ENCODE measurements around the gene GALNT16.
"Not testable (repeated sequence)": the region's sequence is repeated elsewhere in the genome, so short reads cannot be mapped to it uniquely, and the experiment has no call there.

Gene GALNT16

DNA sequence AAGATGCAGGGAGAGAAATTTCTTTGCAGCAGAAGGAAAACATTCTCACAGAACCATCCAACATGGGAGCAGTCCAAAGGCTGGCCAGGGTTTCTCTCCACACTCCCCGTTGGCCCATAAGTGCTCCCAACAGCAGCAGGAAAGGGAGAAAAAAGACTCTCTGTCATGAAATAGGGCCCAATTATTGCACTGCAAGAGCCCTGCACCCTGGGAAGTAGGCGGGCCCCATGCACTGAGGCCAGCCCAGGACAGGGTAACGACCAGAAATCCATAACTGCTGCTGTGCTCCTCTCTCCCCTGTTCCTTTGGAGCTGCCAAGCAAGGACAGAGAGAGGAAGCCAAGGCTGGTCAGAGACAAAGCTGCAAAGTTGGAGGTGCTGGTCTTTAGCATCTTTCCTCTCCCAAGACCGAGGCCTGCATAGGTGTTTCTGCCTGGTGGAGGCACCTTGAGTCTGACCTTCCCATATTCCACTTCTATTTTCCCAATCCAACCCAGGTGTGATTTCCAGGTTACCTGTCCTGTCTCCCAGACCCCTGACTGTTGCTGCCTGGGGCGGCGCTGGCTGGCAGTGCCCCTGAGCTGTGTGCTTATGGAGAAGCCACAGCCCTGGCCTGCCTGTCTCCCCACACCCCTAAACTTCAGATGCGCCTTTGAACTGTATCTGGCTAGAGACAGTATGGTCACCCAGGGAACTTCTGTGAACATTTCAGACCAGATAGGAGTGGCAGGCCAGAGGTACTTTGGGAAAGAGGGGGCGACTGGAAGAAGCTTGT lies 6.8 kb downstream of the GALNT16 start:
- Mint-ChIP-seq H3K4me3 (no peak overlapping the region), H3K36me3 (no peaks in the 10 kb centered on the region), H3K4me1 (no peaks in the 10 kb centered on the region), H3K27me3 (peaks cover 23 to 25% of the 10 kb centered on the region in 2 donors), H3K9me3 (no peaks in the 10 kb centered on the region), H3K27ac (no peak overlapping the region)
- no peak for DNase-seq
- ATAC-seq (replicated peaks) = no peak

DNA sequence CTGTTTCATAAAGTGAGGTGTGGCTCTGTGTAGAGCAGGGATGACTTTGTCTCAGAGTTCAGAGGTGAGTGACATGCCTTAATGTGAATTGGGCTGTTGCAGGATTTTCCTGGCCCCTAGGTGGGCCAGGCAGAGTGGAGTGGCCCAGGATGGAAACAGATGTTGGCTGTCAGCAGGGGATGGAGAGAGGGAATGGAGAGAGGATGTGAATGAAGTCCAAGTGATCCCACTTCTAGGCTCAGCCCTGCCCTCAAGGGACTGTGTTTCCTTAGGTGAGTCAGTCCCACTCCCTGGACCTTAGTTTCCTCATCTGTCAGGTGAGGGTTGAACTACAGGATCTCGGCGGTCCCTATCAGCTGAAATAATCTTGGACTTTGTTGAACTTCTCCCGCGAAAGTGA lies 7.5 kb downstream of the GALNT16 start:
- DNase-seq (no peak), ATAC-seq (replicated peaks) (no peak)
- H3K4me3 Mint-ChIP-seq = no peak overlapping the region
- peaks cover 16 to 18% of the 10 kb centered on the region in 2 donors for H3K27me3 Mint-ChIP-seq
- no peaks in the 10 kb centered on the region for H3K36me3 Mint-ChIP-seq
- H3K27ac Mint-ChIP-seq = no peak overlapping the region
- no peaks in the 10 kb centered on the region for H3K9me3 Mint-ChIP-seq
- H3K4me1 Mint-ChIP-seq = no peaks in the 10 kb centered on the region

DNA sequence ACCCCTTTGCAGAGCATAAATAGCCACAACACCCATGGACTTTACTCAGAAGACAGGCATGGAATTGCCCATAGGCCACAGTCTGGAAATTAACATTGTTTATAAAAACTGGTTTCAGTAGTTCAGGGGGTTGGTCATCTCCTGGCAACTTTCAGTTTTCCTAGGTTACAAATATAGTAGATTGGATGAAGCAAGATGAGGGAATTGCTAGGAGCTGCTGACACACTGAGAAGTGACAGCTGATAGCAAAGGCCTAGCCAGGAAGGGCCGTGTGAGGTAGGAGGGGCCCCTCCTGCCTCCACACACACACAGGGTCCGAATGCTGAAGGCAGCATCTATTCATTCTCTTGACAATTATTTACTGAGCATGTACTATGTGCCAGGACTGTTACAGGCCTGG lies 8.3 kb downstream of the GALNT16 start:
- no peak overlapping the region for H3K27ac Mint-ChIP-seq
- H3K4me1 Mint-ChIP-seq = no peaks in the 10 kb centered on the region
- DNase-seq (no peak), ATAC-seq (replicated peaks) (no peak)
- no peaks in the 10 kb centered on the region for H3K36me3 Mint-ChIP-seq
- H3K27me3 Mint-ChIP-seq = peaks cover 14 to 15% of the 10 kb centered on the region in 2 donors
- H3K4me3 Mint-ChIP-seq = no peak overlapping the region
- no peaks in the 10 kb centered on the region for H3K9me3 Mint-ChIP-seq

DNA sequence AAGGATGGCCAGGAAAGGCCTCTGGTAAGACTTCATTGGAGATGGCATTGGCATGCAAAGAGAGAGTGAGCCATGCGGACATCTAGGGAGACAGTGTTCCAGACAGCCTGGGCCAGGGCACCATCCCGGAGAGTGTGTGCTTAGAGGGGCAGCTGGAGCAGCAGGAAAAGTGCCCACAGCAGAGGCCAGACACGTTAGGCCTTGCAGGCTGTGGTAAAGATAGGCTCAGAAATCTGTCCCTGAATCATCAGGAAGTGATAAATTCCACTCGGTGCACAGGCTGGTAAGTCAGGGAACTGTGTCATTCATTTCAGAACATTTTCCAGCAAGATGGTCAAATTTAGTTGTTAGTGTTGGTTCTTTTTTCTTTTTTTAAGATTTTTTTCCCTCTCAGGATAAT lies 8.8 kb downstream of the GALNT16 start:
- Mint-ChIP-seq H3K27ac (no peak overlapping the region), H3K4me3 (no peak overlapping the region), H3K9me3 (no peaks in the 10 kb centered on the region), H3K4me1 (no peaks in the 10 kb centered on the region), H3K27me3 (peaks cover 13 to 21% of the 10 kb centered on the region in 2 donors), H3K36me3 (no peaks in the 10 kb centered on the region)
- ATAC-seq (replicated peaks) (no peak), DNase-seq (no peak)

DNA sequence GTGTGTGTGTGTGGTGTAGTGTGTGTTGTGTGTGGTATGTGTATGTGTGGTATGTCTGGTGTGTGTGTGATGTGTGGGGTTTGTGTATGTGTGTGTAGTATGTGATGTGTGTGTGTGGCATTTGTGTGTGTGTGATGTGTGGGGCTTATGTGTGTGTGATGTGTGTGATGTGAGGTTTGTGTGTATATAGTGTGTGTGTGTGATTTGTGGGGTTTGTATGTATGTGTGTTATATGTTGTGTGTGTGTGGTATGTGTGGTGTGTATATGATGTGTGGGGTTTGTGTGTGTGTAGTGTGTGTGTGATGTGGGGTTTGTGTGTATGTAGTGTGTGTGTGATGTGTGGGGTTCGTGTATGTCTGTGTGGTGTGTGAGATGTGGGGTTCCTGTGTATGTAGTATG lies 9.4 kb downstream of the GALNT16 start:
- ATAC-seq (replicated peaks) (no peak), DNase-seq (no peak)
- Mint-ChIP-seq H3K36me3 (no peaks in the 10 kb centered on the region), H3K9me3 (no peaks in the 10 kb centered on the region), H3K27ac (no peak overlapping the region), H3K27me3 (peaks cover 12 to 22% of the 10 kb centered on the region in 2 donors), H3K4me3 (no peak overlapping the region), H3K4me1 (no peaks in the 10 kb centered on the region)

DNA sequence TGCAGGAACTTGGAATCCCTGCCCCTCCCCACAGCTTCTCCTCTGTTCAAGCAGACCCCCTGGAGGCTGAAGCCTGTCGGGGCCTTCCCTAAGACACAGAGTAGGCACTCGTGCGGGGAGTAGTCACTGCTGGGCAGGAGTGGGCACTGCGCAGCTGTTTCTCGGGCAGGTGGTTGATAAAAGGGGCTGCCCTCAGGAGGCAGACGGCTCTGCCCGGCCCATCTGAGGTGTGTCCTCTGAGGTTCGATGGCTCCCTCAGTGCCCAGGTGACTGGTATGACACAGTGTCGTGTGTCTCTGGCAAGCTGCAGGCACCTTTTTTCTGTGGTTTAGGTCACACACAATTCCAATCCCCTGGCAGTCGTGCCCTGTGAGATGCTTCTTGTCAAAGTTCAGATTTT lies 10.1 kb downstream of the GALNT16 start:
- DNase-seq = no peak
- H3K27ac Mint-ChIP-seq = no peak overlapping the region
- no peak for ATAC-seq (replicated peaks)
- peaks cover 11 to 26% of the 10 kb centered on the region in 2 donors for H3K27me3 Mint-ChIP-seq
- no peak overlapping the region for H3K4me3 Mint-ChIP-seq
- H3K36me3 Mint-ChIP-seq = no peaks in the 10 kb centered on the region
- H3K4me1 Mint-ChIP-seq = no peaks in the 10 kb centered on the region
- H3K9me3 Mint-ChIP-seq = no peaks in the 10 kb centered on the region

DNA sequence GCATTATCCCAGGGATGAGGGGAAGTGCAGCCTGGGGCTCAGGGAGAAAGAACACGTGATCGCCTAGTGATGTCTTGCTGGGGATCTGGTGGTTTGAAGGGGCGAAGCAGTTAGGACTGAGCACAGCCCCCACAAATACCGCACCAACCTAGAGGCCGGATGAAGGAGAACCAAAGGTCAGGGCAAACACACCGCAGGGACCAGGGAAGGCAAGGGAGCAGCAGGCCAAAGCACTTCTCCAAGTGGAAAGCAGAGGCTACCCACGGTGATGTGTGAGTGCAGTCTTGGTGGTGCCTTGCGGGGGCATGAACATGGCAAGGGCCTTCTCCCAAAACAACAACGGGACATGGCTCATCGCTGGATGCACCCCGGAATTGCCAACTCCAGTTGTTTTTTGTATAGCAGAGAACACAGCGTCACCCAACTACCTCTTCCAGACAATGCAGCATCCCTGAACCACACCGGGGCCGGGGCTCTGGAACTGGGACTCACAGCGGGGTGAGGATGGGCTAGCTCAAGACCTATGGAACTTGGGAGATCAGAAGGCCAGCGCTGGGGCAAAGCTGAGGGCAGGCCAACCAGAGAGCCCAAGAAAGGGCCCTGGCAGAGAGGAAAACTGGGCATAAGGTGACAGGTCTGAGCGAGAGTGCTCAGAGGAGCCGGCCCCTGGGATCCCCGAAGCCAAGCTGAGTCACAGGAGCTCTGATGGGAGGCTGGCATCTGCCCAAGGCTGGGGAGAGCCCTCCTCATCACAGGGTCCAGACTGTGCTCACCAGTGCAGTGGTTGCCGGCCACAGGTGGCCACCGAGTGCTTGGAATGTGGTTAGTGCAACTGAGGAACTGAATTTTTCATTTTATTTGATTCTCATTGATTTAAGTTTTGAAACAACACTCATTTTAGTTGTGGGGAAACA lies 11.1 kb downstream of the GALNT16 start:
- Mint-ChIP-seq H3K4me3 (no peak overlapping the region), H3K27ac (no peak overlapping the region), H3K36me3 (peaks cover 0 to 5% of the 10 kb centered on the region in 2 donors), H3K4me1 (no peaks in the 10 kb centered on the region), H3K9me3 (peaks cover 1 to 5% of the 10 kb centered on the region in 2 donors), H3K27me3 (peaks cover 7 to 26% of the 10 kb centered on the region in 2 donors)
- DNase-seq = no peak
- no peak for ATAC-seq (replicated peaks)

DNA sequence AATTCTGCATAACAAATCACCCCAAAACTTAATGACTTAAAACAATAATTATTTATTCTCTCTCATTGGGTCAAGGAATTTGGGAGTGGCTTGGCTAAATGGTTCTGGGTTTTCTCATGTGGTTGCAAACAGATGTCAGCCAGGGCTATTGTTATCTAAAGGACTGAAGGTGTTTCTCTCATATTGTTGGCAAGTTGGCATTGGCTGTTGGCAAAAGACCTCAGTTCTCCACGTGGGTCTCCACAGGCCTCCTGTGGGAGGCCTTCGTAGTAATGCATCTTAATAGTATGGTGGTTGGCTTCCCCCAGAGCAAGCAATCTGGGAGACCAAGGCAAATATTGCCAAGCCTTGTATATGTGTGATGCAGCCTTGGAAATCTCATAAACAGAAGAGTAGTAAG lies 14.4 kb downstream of the GALNT16 start:
- Mint-ChIP-seq H3K27ac (no peak overlapping the region), H3K4me3 (no peak overlapping the region), H3K4me1 (no peaks in the 10 kb centered on the region), H3K36me3 (peaks cover 0 to 6% of the 10 kb centered on the region in 2 donors), H3K9me3 (peaks cover 3 to 7% of the 10 kb centered on the region in 2 donors), H3K27me3 (peaks cover 7 to 29% of the 10 kb centered on the region in 2 donors)
- DNase-seq (no peak), ATAC-seq (replicated peaks) (no peak)

DNA sequence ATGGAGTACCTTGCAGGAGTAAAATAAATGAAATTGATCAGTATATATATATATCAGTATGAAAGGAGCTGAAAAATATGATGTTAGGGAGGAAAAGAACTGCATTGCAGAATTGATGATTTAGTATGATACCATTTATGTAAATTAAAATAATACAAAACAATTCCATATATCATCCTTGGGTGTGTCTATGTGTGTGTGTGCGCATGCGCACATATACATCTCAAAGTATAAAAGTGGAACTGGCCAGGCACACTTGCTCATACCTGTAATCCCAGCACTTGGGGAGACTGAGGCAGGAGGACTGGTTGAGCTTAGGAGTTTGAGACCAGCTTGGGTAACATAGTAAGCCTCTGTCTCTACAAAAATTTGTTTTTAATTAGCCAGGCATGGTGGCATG lies 15.4 kb downstream of the GALNT16 start:
- Mint-ChIP-seq H3K27me3 (peaks cover 7 to 35% of the 10 kb centered on the region in 2 donors), H3K27ac (no peak overlapping the region), H3K4me1 (no peaks in the 10 kb centered on the region), H3K9me3 (peaks cover 3 to 7% of the 10 kb centered on the region in 2 donors), H3K4me3 (no peak overlapping the region), H3K36me3 (peaks cover 0 to 6% of the 10 kb centered on the region in 2 donors)
- DNase-seq (no peak), ATAC-seq (replicated peaks) (no peak)

DNA sequence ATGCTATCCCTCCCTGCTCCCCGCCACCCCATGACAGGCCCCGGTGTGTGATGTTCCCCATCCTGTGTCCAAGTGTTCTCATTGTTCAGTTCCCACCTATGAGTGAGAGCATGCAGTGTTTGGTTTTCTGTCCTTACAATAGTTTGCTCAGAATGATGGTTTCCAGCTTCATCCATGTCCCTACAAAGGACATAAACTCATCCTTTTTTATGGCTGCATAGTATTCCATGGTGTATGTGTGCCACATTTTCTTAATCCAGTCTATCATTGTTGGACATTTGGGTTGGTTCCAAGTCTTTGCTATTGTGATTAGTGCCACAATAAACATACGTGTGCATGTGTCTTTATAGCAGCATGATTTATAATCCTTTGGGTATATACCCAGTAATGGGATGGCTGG lies 17.4 kb downstream of the GALNT16 start:
- not testable (repeated sequence) for H3K9me3 Mint-ChIP-seq; H3K4me1 Mint-ChIP-seq; H3K36me3 Mint-ChIP-seq; H3K4me3 Mint-ChIP-seq; ATAC-seq (replicated peaks); H3K27ac Mint-ChIP-seq; DNase-seq
- H3K27me3 Mint-ChIP-seq = peaks cover 7 to 41% of the 10 kb centered on the region in 2 donors

DNA sequence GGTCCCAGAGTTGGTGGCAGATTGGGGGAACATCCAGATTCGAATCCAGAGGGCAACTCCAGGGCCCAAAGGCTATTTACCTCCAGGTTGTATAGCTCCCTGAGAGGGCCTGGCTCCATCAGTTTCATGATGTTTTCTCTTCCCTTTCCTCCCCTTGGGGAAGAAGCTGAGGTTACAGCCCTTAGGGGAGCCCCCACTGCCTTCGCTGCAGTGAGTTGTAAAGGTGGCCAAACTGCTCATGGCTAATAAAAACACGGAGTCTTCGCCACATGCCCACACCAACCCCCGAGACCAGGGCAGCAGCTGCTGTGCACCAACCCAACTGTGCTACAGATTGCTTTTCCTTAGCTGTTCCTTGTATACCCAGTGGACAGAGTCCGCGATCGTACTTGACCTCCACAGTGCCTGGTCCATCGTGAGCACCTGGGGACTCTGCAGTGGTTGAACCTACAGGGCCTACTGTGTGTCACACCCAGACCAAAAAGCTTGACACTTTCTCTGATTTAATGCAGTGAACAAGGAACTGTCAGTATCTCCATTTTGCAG lies 20.9 kb downstream of the GALNT16 start:
- peaks cover 1 to 4% of the 10 kb centered on the region in 2 donors for H3K9me3 Mint-ChIP-seq
- ATAC-seq (replicated peaks) (no peak), DNase-seq (no peak)
- no peak overlapping the region for H3K27ac Mint-ChIP-seq
- H3K27me3 Mint-ChIP-seq = peaks cover 8 to 23% of the 10 kb centered on the region in 2 donors
- peaks cover 0 to 3% of the 10 kb centered on the region in 2 donors for H3K36me3 Mint-ChIP-seq
- no peaks in the 10 kb centered on the region for H3K4me1 Mint-ChIP-seq
- no peak overlapping the region for H3K4me3 Mint-ChIP-seq

DNA sequence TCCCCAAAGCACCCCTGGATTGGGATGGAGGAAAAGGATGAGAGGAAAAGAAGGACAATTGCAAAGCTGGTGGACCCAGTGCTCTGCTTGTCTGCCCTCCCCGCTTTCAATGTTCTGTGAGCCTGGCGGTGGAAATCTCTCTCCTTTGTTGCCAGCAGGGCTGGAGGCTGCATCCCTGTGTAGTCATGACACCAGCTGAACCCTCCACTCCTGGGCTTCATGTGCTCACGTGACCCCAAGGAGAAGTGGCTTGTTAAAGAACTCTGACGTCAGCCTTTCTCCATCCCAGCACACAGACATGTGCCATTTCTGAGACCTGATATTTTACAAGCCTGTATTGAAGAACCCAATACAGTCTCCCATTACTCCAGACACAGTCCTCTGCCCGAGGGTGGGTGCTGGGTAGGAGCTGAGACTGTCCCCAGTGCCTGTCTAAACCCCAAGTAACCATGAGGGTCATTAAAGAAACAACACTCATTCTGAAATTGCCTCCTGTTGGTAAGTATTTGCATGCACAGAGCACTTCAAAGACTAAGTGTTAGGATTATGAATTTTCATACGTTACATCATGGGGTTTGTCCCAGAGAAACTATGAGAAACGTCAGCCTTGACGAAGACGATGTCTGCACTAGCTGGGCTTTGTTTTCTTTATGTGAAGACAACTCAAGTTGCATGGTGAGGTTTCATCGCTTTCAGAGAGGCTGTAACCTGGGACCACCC lies 21.7 kb downstream of the GALNT16 start:
- H3K4me3 Mint-ChIP-seq = no peak overlapping the region
- H3K9me3 Mint-ChIP-seq = peaks cover 0 to 1% of the 10 kb centered on the region in 2 donors
- no peak for DNase-seq
- H3K27ac Mint-ChIP-seq = no peak overlapping the region
- H3K4me1 Mint-ChIP-seq = no peaks in the 10 kb centered on the region
- no peaks in the 10 kb centered on the region for H3K36me3 Mint-ChIP-seq
- peaks cover 10 to 17% of the 10 kb centered on the region in 2 donors for H3K27me3 Mint-ChIP-seq
- ATAC-seq (replicated peaks) = no peak

DNA sequence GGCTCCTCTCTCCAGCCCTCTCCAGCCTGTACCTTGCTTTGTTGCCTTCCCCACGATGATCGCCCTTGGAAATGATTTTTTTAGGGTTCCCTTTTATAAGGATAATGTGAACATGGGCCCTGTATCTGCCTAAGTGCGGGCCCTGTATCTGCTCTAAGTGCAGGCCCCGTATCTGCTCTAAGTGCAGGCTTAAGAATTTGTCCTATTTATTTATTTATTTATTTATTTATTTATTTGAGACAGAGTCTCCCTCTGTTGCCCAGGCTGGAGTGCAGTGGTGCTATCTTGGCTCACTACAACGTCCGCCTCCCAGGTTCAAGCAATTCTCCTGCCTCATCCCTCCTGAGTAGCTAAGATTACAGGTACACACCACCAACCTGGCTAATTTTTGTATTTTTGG lies 22.5 kb downstream of the GALNT16 start:
- no peaks in the 10 kb centered on the region for H3K4me1 Mint-ChIP-seq
- peaks cover 15 to 17% of the 10 kb centered on the region in 2 donors for H3K27me3 Mint-ChIP-seq

DNA sequence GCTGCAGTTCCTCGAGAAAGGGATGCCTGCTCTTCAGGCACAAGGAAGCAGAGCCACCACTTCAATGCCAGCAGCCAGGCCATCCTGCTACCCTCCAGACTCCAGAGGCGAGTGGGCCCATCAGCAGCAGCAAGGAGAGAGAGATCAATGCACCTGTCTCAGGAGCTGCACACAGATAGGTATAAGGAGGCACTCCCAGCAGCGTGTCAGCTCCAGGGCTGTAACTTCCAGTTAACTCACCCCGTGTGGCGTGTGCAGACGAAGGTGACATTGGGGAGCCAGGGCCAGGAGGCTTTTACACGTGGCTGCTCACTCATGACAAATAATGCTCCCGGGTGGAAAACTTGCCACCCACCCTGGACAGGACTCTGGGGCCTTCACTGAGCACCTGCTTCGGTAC lies 24.2 kb downstream of the GALNT16 start:
- H3K4me3 Mint-ChIP-seq = no peak overlapping the region
- no peak for DNase-seq
- H3K4me1 Mint-ChIP-seq = no peaks in the 10 kb centered on the region
- no peak overlapping the region for H3K27ac Mint-ChIP-seq
- H3K27me3 Mint-ChIP-seq = peaks cover 15 to 17% of the 10 kb centered on the region in 2 donors
- H3K9me3 Mint-ChIP-seq = no peaks in the 10 kb centered on the region
- no peaks in the 10 kb centered on the region for H3K36me3 Mint-ChIP-seq
- ATAC-seq (replicated peaks) = no peak

More for the DNA sequence above, 22.5 kb downstream of the GALNT16 start:
- ATAC-seq (replicated peaks) = no peak
- H3K36me3 Mint-ChIP-seq = no peaks in the 10 kb centered on the region
- H3K27ac Mint-ChIP-seq = no peak overlapping the region
- peaks cover 0 to 1% of the 10 kb centered on the region in 2 donors for H3K9me3 Mint-ChIP-seq
- no peak for DNase-seq
- H3K4me3 Mint-ChIP-seq = no peak overlapping the region
